Astrocyte of the cerebellum (primary cell): ENCODE measurements around the gene TSHZ2.

Experiments used
- DNase-seq: peaks from one replicate; pipeline ENCODE4 v3.0.0-alpha.2; 2011; ENCODE audit warnings: low read depth
- H3K4me3 ChIP-seq: 2 replicates; pipeline ENCODE4 v1.5.1; 2011; ENCODE audit warnings: mild to moderate bottlenecking, low read depth, low read length, moderate library complexity
- CTCF ChIP-seq: IDR thresholded peaks from 2 replicates; pipeline ENCODE4 v1.5.1; 2012; ENCODE audit warnings: low read length, low read depth, moderate library complexity, mild to moderate bottlenecking; ENCODE audit errors: missing control alignments
- in situ Hi-C: cut with HindIII; loops from 2 replicates; pipeline ENCODE4 v1.10.0; 2017; ENCODE audit warnings: low sequenced_read_pairs

The TSHZ2 gene

DNA sequence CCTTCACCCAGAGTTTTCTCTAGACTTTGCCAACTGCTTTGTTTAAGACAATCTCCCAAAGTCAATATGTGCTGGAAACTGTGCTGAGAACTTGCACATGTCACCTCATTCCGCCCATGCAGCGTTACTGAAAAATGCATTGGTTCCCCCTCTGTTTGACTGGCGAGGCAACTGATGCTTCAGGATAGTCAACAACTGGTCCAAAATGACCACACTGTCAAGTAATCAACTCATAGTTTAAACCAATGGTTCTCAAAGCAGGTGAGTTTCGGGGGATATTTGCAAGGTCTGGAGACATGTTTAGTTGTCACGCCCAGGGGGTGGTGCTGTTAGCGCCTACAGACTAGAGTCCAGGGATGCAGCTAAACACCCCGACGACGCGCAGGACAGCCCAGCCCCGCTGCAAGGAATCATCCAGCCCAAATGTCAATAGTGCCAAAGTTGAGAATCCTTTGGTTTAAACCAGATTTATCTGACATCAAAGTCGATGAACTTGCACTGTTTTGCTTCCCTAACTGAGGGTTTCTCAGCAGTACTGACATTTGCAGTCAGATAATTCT is 451.5 kb downstream of the TSHZ2 start:
- no peak overlapping the region for H3K4me3 ChIP-seq
- TF ChIP-seq CTCF, result no peak
- DNase-seq, result no peak
- in situ Hi-C loops, result no loop called here

DNA sequence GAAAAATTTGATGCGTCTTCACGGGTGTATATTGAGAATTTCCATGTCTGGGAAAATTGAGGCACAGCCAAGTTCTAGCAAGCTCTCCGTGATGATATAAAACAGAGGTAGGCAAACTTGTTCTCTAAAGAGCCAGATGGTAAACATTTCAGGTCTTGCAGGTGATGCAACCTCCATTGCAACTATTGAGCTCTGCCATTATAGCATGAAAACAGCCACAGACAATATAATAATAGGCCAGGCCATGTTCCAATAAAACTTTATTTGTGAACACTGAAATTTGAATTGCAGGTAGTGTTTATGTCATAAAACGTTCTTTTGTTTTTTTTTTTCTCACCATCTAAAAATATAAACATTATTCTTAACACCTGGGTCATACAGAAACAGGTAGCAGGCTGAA is 453.3 kb downstream of the TSHZ2 start:
- no peak for DNase-seq
- in situ Hi-C loops, result no loop called here
- no peak for TF ChIP-seq CTCF
- no peak overlapping the region for H3K4me3 ChIP-seq

GRCh38 chr20:53425941-53426340 is 453.8 kb downstream of the TSHZ2 start:
- in situ Hi-C loops, result no loop called here
- TF ChIP-seq CTCF, result no peak
- no peak for DNase-seq
- H3K4me3 ChIP-seq, result no peak overlapping the region

DNA sequence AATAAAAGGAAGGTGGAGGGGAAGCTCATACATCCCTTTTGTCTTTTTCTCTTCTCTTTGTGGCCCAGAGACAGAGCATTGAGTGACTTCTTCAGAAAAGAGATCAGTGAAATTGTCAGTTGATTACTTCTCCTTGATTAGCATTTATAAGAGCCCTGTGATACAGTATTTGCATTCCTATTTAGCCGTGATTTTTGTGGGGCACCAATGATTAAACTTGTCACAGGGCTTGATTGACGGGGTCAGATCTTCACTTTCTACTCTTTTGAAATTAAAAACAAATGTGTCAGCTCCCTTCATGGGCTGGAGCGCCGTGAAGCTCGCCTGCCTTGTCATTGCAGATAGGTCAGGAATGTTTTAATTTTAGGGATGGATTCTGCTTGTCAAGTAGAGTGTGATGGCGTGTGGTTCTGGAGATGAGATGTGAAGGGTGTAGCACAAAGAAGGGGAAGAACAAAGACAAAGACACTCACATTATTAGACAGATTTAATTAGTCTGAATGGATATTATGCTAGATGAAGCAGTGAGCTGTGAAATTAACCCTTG is 454.7 kb downstream of the TSHZ2 start:
- H3K4me3 ChIP-seq, result no peak overlapping the region
- in situ Hi-C loops, result no loop called here
- no peak for DNase-seq
- TF ChIP-seq CTCF, result no peak

- no peak for DNase-seq
Observed at GRCh38 chr20:53427951-53428350, 455.8 kb downstream of the TSHZ2 start.

GRCh38 chr20:53428588-53428987 is 456.4 kb downstream of the TSHZ2 start:
- DNase-seq, result no peak
- in situ Hi-C loops, result no loop called here
- no peak overlapping the region for H3K4me3 ChIP-seq
- no peak for TF ChIP-seq CTCF

More at GRCh38 chr20:53427951-53428350, 455.8 kb downstream of the TSHZ2 start:
- H3K4me3 ChIP-seq, result no peak overlapping the region
- no peak for TF ChIP-seq CTCF
- in situ Hi-C loops, result no loop called here
